K562 (cell line): ENCODE data around the gene MFSD6. TPM values are rescaled to one million over a fixed set of nuclear protein-coding genes. Genes with fewer than 3 reads are reported as not detected.
A peak's percentile ranks its signal among the peaks of the same experiment; 100 is the strongest.

Experiments used
- ATAC-seq: fragments of 200-7000 bp; cut with Tn5 transposase; 3 replicates; pipeline ENCODE4 v1.9.1; 2020; ENCODE audit warnings: moderate library complexity
- BruUV-seq: library from RNA; stranded (reverse); fragments of 400-500 nt; replicated peaks from 2 replicates; lab custom pipeline; 2021; lab: Mats Ljungman, UMichigan
- CTCF ChIA-PET: fragments of 300-600 bp; formaldehyde crosslinking; extraction: SDS; loops from one replicate; lab custom pipeline; 2021; ENCODE audit warnings: low intra/inter-chr PET ratio; lab: Yijun Ruan, JAX
- POLR2A ChIA-PET: fragments of 300-600, 350-650 bp; sonication (Branson Sonifier 250); formaldehyde crosslinking; extraction: SDS; loops from one replicate; lab custom pipeline; 2021; ENCODE audit warnings: antibody characterized with exemption, inconsistent platforms; lab: Yijun Ruan, JAX
- DNase-seq, 4 experiments: peaks; one replicate each; pipeline versions ENCODE4 v3.0.0 to v3.0.0-alpha.2; 2011 to 2018; ENCODE audit warnings: low spot score in 3 of 4, mixed read lengths in 3 of 4; ENCODE audit errors: extremely low read depth in 1 of 4
- FAIRE-seq: peaks from 2 replicates; lab custom pipeline; 2011; peaks lifted over from hg19 to GRCh38; lab: Jason Lieb, UNC
- H2AFZ ChIP-seq: 2 replicates; pipeline ENCODE4 v1.6.0; 2011; ENCODE audit warnings: low read depth, low read length, control low read depth, inconsistent platforms
- H3K27ac ChIP-seq: fragments of 200-600 bp; 3 replicates; pipeline ENCODE4 v1.8.0; 2011; ENCODE audit warnings: low read depth, mild to moderate bottlenecking, control low read depth, inconsistent platforms, low read length, moderate library complexity, mixed read lengths; ENCODE audit errors: extremely low read depth
- H3K27me3 ChIP-seq, 2 experiments: fragments of 300-600 bp in 1 of 2; 2 replicates in 1 of 2; 3 replicates in 1 of 2; pipeline versions ENCODE4 v1.6.0 to v1.8.0; 2011; ENCODE audit warnings: inconsistent platforms in 2 of 2, low read length in 2 of 2, mild to moderate bottlenecking in 1 of 2, mixed read lengths in 1 of 2, moderate library complexity in 1 of 2; ENCODE audit not compliant: control insufficient read depth in 2 of 2, insufficient read depth in 2 of 2
- H3K36me3 ChIP-seq: fragments of 300-600 bp; 3 replicates; pipeline ENCODE4 v1.8.0; 2011; ENCODE audit warnings: mild to moderate bottlenecking, low read length, inconsistent platforms; ENCODE audit not compliant: control insufficient read depth, insufficient read depth
- H3K4me1 ChIP-seq, 2 experiments: fragments of 200-600 bp in 1 of 2; replicated peaks in 1 of 2; 2 replicates in 1 of 2; 3 replicates in 1 of 2; pipeline versions ENCODE4 v1.5.1 to v1.8.0; 2011; ENCODE audit warnings: inconsistent platforms in 2 of 2, low read length in 2 of 2, mild to moderate bottlenecking in 1 of 2, mixed read lengths in 1 of 2, moderate library complexity in 1 of 2; ENCODE audit not compliant: control insufficient read depth in 2 of 2, insufficient read depth in 2 of 2
- H3K4me2 ChIP-seq: 2 replicates; pipeline ENCODE4 v1.6.1; 2011; ENCODE audit warnings: low read length, control low read depth, inconsistent platforms, mixed read lengths; ENCODE audit not compliant: insufficient read depth
- H3K4me3 ChIP-seq: fragments of 200-600 bp; sonication (generic), shearing (Covaris generic); 2 replicates; pipeline ENCODE4 v1.5.1; 2016; ENCODE audit warnings: control low read depth, inconsistent platforms
- H3K79me2 ChIP-seq: fragments of 200-600 bp; 3 replicates; pipeline ENCODE4 v1.8.0; 2011; ENCODE audit warnings: low read length, inconsistent platforms; ENCODE audit not compliant: control insufficient read depth, insufficient read depth
- H3K9ac ChIP-seq, 2 experiments: 2 replicates each; pipeline versions ENCODE4 v1.6.0 to v1.6.1; 2011; ENCODE audit warnings: low read depth in 2 of 2, low read length in 2 of 2, control low read depth in 1 of 2, inconsistent platforms in 1 of 2, mild to moderate bottlenecking in 1 of 2, mixed read lengths in 1 of 2; ENCODE audit not compliant: insufficient read depth in 1 of 2
- H3K9me1 ChIP-seq: one replicate; pipeline ENCODE4 v1.6.0; 2011; ENCODE audit warnings: inconsistent platforms, mild to moderate bottlenecking, low read length, moderate library complexity; ENCODE audit not compliant: control insufficient read depth, insufficient read depth
- H3K9me3 ChIP-seq: replicated peaks from 2 replicates; pipeline ENCODE4 v1.5.1; 2011; ENCODE audit warnings: low read depth, low read length, inconsistent platforms; ENCODE audit not compliant: control insufficient read depth, insufficient read depth
- H4K20me1 ChIP-seq: replicated peaks from 2 replicates; pipeline ENCODE4 v1.6.1; 2011; ENCODE audit warnings: low read length, inconsistent platforms, mixed read lengths; ENCODE audit not compliant: control insufficient read depth, insufficient read depth
- ARID2 ChIP-seq: fragments of 450-650 bp; IDR thresholded peaks from 2 replicates; pipeline ENCODE4 v1.6.1; 2017; ENCODE audit warnings: antibody characterized with exemption, mild to moderate bottlenecking
- CBFA2T3 ChIP-seq: fragments of 450-650 bp; IDR thresholded peaks from 2 replicates; pipeline ENCODE4 v1.6.1; 2017
- CREB1 ChIP-seq, 2 experiments: sonication (generic) in 1 of 2; formaldehyde crosslinking in 1 of 2; IDR thresholded peaks; 2 replicates each; pipeline versions ENCODE4 v1.6.1 to v1.8.0; 2012 to 2022; ENCODE audit warnings: inconsistent platforms in 1 of 2, mild to moderate bottlenecking in 1 of 2, missing genetic modification reagents in 1 of 2, moderate library complexity in 1 of 2
- HDAC8 ChIP-seq: fragments of 450-650 bp; IDR thresholded peaks from 2 replicates; pipeline ENCODE4 v1.6.1; 2016; ENCODE audit warnings: mild to moderate bottlenecking, missing genetic modification characterization, moderate library complexity, missing compliant biosample characterization
- NUFIP1 ChIP-seq: fragments of 450-650 bp; IDR thresholded peaks from 2 replicates; pipeline ENCODE4 v1.6.1; 2018; ENCODE audit not compliant: partially characterized antibody
- RAD21 ChIP-seq, 2 experiments: fragments of 250-450 bp in 1 of 2; fragments of 450-650 bp in 1 of 2; sonication (Bioruptor Pico) in 1 of 2; formaldehyde crosslinking in 1 of 2; IDR thresholded peaks in 1 of 2; conservative IDR thresholded peaks in 1 of 2; 2 replicates each; pipeline versions ENCODE4 v1.4.0 to v1.8.0; 2020 to 2022; ENCODE audit warnings: mild to moderate bottlenecking in 2 of 2, moderate library complexity in 1 of 2
- SMC3 ChIP-seq: conservative IDR thresholded peaks from 2 replicates; pipeline ENCODE4 v1.6.1; 2011; ENCODE audit warnings: low read depth, low read length, improper control_type of control experiment; ENCODE audit not compliant: insufficient read depth
- TARDBP ChIP-seq: fragments of 450-650 bp; IDR thresholded peaks from 2 replicates; pipeline ENCODE4 v1.6.1; 2016
- TBP ChIP-seq: optimal IDR thresholded peaks from 2 replicates; pipeline ENCODE3; 2011; ENCODE audit warnings: low read depth, low read length, improper control_type of control experiment
- WGBS: fragments of 100-300 bp; shearing (Covaris generic); methylation state at CpG from one replicate; pipeline ENCODE4 v1.1.6; 2016; ENCODE audit warnings: low coverage, mixed read lengths; ENCODE audit not compliant: insufficient coverage; ENCODE audit errors: missing lambda C conversion rate; 5-methylcytosine and 5-hydroxymethylcytosine counted together
- in situ Hi-C: fragments of 300-500 bp; cut with MboI; formaldehyde crosslinking; loops from 4 replicates; pipeline ENCODE4 v1.15.0; 2018; ENCODE audit warnings: inconsistent platforms, mixed read lengths
- intact Hi-C: fragments of 100-400 bp; cut with micrococcal nuclease; formaldehyde crosslinking; loops from 2 replicates; pipeline ENCODE4 v1.14.2; 2022
- polyA plus RNA-seq, 8 experiments: library from polyadenylated mRNA; depleted of rRNA in 4 of 8; stranded (reverse) in 5 of 8; unstranded in 3 of 8; fragments of >200 nt; fragmentation: Nextera tagmentation in 2 of 8; fragmentation: Illumina TruSeq in 1 of 8; extraction: Ambion mirVana in 2 of 8; extraction: Trizol in 1 of 8; gene quantifications; 2 replicates each; pipeline versions ENCODE4 v1.2.1 to v1.2.3, GENCODE V29; 2011 to 2014; ENCODE audit warnings: inconsistent platforms in 1 of 8, missing spikeins in 1 of 8
- total RNA-seq, 7 experiments: library from RNA; depleted of rRNA in 6 of 7; stranded (reverse); fragments of >200 nt in 6 of 7; fragmentation: Illumina TruSeq in 2 of 7; extraction: Trizol in 2 of 7; gene quantifications; 2 replicates each; pipeline versions ENCODE4 v1.2.1 to v1.2.3, GENCODE V29; 2011 to 2021; ENCODE audit warnings: low replicate concordance in 1 of 7
- TF ChIP-seq, protein P1 (sequence below): sonication (generic); formaldehyde crosslinking; IDR thresholded peaks from 2 replicates; pipeline ENCODE4 v1.8.1; 2022; ENCODE audit warnings: missing genetic modification reagents
- TF ChIP-seq, protein P2 (sequence below): fragments of 250-450 bp; sonication (Bioruptor Pico); IDR thresholded peaks from 2 replicates; pipeline ENCODE4 v1.8.0; 2022; ENCODE audit warnings: inconsistent platforms, mild to moderate bottlenecking, moderate library complexity, borderline replicate concordance
- TF ChIP-seq, protein P3 (sequence below): IDR thresholded peaks from 2 replicates; pipeline ENCODE4 v1.6.1; 2011; ENCODE audit warnings: borderline replicate concordance, low read depth, mild to moderate bottlenecking, moderate library complexity, low read length; ENCODE audit not compliant: insufficient read depth, poor library complexity, severe bottlenecking
- TF ChIP-seq, protein P4 (sequence below), 2 experiments: fragments of 250-450 bp in 1 of 2; fragments of 450-650 bp in 1 of 2; sonication (Bioruptor Pico) in 1 of 2; IDR thresholded peaks; 2 replicates each; pipeline versions ENCODE4 v1.6.1 to v1.8.0; 2016 to 2021; ENCODE audit warnings: mild to moderate bottlenecking in 2 of 2, moderate library complexity in 2 of 2, missing compliant biosample characterization in 1 of 2, missing genetic modification characterization in 1 of 2
- TF ChIP-seq, protein P5 (sequence below): fragments of 450-650 bp; formaldehyde crosslinking; IDR thresholded peaks from 2 replicates; pipeline ENCODE4 v1.4.0; 2020; ENCODE audit warnings: mild to moderate bottlenecking, moderate library complexity

Gene MFSD6
- total and polyA plus RNA-seq, 9 of the 15 experiments (the other 6 are each of a cell fraction or from before 2014, with no cell fraction given) = 1.1 to 7.9 (median 4.4) TPM

DNA sequence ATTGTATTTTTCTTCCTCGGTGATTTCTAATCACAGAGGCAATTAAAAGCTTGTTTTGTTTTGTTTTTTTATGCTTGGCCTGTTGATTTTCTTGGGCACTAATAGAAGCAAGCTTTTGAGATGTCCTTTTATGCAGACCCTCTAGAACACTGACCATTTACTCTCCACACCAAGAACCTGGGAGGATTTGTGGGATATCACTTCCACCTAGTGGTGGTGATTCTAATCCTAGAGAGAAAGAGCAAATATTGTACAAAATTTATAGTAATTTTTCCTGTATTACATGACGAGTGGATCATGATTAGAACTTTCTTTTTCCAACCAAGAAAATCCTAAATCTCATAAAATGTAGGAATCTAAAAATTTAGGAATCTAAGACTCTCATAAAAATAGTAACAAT, 102.9 kb downstream of the MFSD6 start:
- DNase-seq = peak in 2 of 4 experiments; percentile 43 to 58
- Histone ChIP-seq H3K4me1 (no peaks in the 10 kb centered on the region; a peak in 2 of 5 replicates), H3K4me3 (no peak overlapping the region), H3K27ac (no peak overlapping the region), H3K79me2 (no peaks in the 10 kb centered on the region), H3K9me3 (no peaks in the 10 kb centered on the region), H3K9me1 (no peaks in the 10 kb centered on the region), H3K4me2 (no peak overlapping the region), H3K27me3 (no peaks in the 10 kb centered on the region), H4K20me1 (no peaks in the 10 kb centered on the region), H3K9ac (no peak overlapping the region), H2AFZ (no peak overlapping the region), H3K36me3 (no peaks in the 10 kb centered on the region; the same call in 2 of the 3 replicates)
- ChIA-PET CTCF (interaction anchor here (0.6 to 2.4 kb wide), 9 partner anchors 50 to 759 kb away, joined by 3 to 16 read pairs (median 3); partner anchors contain the start of gene HIBCH), POLR2A (no interaction called here)
- BruUV-seq = no TSS peak
- in situ Hi-C loops (no loop called here), intact Hi-C loops (loop anchor here (1.0 to 2.0 kb wide), 3 partner anchors 128 to 330 kb away; a partner anchor contains a TSS)
- peak; percentile 86 for ATAC-seq
- 43% methylated on average over 2 of the region's 2 CpGs for WGBS
- FAIRE-seq = peak; percentile 78
- TF ChIP-seq, protein P1, sequence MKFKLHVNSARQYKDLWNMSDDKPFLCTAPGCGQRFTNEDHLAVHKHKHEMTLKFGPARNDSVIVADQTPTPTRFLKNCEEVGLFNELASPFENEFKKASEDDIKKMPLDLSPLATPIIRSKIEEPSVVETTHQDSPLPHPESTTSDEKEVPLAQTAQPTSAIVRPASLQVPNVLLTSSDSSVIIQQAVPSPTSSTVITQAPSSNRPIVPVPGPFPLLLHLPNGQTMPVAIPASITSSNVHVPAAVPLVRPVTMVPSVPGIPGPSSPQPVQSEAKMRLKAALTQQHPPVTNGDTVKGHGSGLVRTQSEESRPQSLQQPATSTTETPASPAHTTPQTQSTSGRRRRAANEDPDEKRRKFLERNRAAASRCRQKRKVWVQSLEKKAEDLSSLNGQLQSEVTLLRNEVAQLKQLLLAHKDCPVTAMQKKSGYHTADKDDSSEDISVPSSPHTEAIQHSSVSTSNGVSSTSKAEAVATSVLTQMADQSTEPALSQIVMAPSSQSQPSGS (CRISPR knock-in tag) = no peak
- TF ChIP-seq CREB1 (IDR thresholded peaks at IDR 0.05) = no peak
- no peak for TF ChIP-seq CREB1 (CRISPR knock-in tag; IDR thresholded peaks at IDR 0.05)
- TF ChIP-seq, protein P2, sequence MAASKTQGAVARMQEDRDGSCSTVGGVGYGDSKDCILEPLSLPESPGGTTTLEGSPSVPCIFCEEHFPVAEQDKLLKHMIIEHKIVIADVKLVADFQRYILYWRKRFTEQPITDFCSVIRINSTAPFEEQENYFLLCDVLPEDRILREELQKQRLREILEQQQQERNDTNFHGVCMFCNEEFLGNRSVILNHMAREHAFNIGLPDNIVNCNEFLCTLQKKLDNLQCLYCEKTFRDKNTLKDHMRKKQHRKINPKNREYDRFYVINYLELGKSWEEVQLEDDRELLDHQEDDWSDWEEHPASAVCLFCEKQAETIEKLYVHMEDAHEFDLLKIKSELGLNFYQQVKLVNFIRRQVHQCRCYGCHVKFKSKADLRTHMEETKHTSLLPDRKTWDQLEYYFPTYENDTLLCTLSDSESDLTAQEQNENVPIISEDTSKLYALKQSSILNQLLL (CRISPR knock-in tag) = no peak
- TF ChIP-seq TARDBP = no peak
- peak; percentile 35; the same call in 1 of the 2 replicates for TF ChIP-seq ARID2
- no peak for TF ChIP-seq TBP
- peak; percentile 78 to 90 for TF ChIP-seq RAD21 (CRISPR knock-in tag; conservative IDR thresholded peaks at IDR 0.05 in 1 of 2, IDR thresholded peaks at IDR 0.05 in 1 of 2)
- TF ChIP-seq, protein P3, sequence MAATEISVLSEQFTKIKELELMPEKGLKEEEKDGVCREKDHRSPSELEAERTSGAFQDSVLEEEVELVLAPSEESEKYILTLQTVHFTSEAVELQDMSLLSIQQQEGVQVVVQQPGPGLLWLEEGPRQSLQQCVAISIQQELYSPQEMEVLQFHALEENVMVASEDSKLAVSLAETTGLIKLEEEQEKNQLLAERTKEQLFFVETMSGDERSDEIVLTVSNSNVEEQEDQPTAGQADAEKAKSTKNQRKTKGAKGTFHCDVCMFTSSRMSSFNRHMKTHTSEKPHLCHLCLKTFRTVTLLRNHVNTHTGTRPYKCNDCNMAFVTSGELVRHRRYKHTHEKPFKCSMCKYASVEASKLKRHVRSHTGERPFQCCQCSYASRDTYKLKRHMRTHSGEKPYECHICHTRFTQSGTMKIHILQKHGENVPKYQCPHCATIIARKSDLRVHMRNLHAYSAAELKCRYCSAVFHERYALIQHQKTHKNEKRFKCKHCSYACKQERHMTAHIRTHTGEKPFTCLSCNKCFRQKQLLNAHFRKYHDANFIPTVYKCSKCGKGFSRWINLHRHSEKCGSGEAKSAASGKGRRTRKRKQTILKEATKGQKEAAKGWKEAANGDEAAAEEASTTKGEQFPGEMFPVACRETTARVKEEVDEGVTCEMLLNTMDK = no peak
- TF ChIP-seq, protein P4, sequence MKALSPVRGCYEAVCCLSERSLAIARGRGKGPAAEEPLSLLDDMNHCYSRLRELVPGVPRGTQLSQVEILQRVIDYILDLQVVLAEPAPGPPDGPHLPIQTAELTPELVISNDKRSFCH (CRISPR knock-in tag; IDR thresholded peaks at IDR 0.05) = no peak
- TF ChIP-seq, protein P4 (tag; IDR thresholded peaks at IDR 0.05) = no peak
- no peak for TF ChIP-seq CBFA2T3
- TF ChIP-seq NUFIP1 = no peak
- TF ChIP-seq HDAC8 (tag) = no peak
- TF ChIP-seq, protein P5, sequence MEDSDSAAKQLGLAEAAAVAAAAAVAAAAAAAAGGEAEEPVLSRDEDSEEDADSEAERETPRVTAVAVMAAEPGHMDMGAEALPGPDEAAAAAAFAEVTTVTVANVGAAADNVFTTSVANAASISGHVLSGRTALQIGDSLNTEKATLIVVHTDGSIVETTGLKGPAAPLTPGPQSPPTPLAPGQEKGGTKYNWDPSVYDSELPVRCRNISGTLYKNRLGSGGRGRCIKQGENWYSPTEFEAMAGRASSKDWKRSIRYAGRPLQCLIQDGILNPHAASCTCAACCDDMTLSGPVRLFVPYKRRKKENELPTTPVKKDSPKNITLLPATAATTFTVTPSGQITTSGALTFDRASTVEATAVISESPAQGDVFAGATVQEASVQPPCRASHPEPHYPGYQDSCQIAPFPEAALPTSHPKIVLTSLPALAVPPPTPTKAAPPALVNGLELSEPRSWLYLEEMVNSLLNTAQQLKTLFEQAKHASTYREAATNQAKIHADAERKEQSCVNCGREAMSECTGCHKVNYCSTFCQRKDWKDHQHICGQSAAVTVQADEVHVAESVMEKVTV (CRISPR knock-in tag) = peak; percentile 70
- TF ChIP-seq SMC3 = peak; percentile 42
